K562 (cell line): ENCODE data around the gene COL23A1.

Experiments
- CEBPB ChIP-seq: fragments of 450-650 bp; IDR thresholded peaks from 2 replicates; pipeline ENCODE4 v1.6.1; 2016; ENCODE audit warnings: missing genetic modification characterization, missing compliant biosample characterization
- EP400 ChIP-seq: fragments of 450-650 bp; IDR thresholded peaks from 2 replicates; pipeline ENCODE4 v1.6.1; 2017; ENCODE audit warnings: antibody characterized with exemption, mild to moderate bottlenecking, moderate library complexity
- NR4A1 ChIP-seq, 2 experiments: fragments of 250-450 bp in 1 of 2; fragments of 450-650 bp in 1 of 2; sonication (Bioruptor Pico) in 1 of 2; IDR thresholded peaks; 2 replicates each; pipeline versions ENCODE4 v1.4.0 to v1.6.1; 2016 to 2020; ENCODE audit warnings: mild to moderate bottlenecking in 2 of 2, missing compliant biosample characterization in 1 of 2, missing genetic modification characterization in 1 of 2, moderate library complexity in 1 of 2
- POLR2A ChIP-seq: fragments of 450-650 bp; conservative IDR thresholded peaks from 2 replicates; pipeline ENCODE4 v1.6.1; 2016
- RCOR1 ChIP-seq, 2 experiments: IDR thresholded peaks; 2 replicates each; pipeline ENCODE4 v1.6.1; 2012; ENCODE audit warnings: low read depth in 2 of 2, low read length in 2 of 2, borderline replicate concordance in 1 of 2, improper control_type of control experiment in 1 of 2
- TSC22D4 ChIP-seq: fragments of 450-650 bp; IDR thresholded peaks from 2 replicates; pipeline ENCODE4 v1.6.1; 2016; ENCODE audit warnings: missing genetic modification characterization, missing biosample characterization, control low read depth
- ZKSCAN1 ChIP-seq: fragments of 150-350 bp; IDR thresholded peaks from 2 replicates; pipeline ENCODE4 v1.6.1; 2016; ENCODE audit warnings: low read depth, low read length
- ZNF561 ChIP-seq: fragments of 450-650 bp; formaldehyde crosslinking; conservative IDR thresholded peaks from 2 replicates; pipeline ENCODE4 v1.4.0; 2020; ENCODE audit warnings: mild to moderate bottlenecking, moderate library complexity
- TF ChIP-seq, protein P1 (sequence below): conservative IDR thresholded peaks from 2 replicates; pipeline ENCODE4 v1.6.1; 2011; ENCODE audit warnings: low read depth, mild to moderate bottlenecking, low read length; ENCODE audit not compliant: control insufficient read depth
- TF ChIP-seq, protein P2 (sequence below): fragments of 450-650 bp; IDR thresholded peaks from 2 replicates; pipeline ENCODE4 v1.6.1; 2017; ENCODE audit warnings: mild to moderate bottlenecking, moderate library complexity
- TF ChIP-seq, protein P3 (sequence below), 3 experiments: IDR thresholded peaks in 2 of 3; conservative IDR thresholded peaks in 1 of 3; 2 replicates each; pipeline ENCODE4 v1.5.1; 2011 to 2012; ENCODE audit warnings: low read length in 3 of 3, mild to moderate bottlenecking in 3 of 3, control low read depth in 2 of 3, improper control_type of control experiment in 1 of 3, inconsistent platforms in 1 of 3, low read depth in 1 of 3, mixed read lengths in 1 of 3, moderate library complexity in 1 of 3; ENCODE audit not compliant: insufficient read depth in 2 of 3

DNA sequence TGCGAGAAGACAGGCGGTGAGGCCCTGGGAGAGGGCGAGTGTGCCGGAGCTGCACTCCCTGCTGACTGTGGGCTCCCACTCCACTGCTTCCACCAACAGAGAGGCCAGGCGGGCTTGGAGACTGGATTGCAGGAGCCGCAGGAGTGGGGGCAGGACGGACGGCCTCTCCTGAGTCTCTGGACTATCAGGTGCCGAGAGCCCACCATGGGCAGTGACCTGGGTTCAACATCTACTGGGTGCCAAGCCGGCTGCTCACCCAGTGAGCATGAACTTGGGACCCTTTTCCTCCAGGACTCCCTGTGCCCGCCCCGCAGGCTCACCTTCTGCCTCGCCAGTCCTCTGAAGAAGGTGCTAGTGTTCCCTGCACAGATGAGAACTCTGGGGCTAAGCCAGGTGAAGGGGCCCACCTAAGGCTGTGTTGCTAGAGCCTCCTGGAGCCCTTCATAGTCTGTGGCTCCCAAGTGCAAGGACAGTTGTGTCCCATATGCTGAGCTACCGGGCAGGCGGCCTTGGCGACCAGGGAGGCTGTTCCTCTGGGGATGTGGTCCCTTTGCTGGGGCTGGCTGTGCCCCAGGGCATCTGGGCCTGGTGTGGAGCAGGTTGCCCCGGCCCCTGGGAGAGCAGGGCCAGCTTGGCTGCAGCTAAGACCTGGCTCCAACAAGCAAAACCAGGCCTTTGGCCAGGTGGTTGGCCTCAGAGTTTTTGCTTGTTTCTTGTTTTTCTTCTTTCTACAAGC lies 279.9 kb downstream of the COL23A1 start:
- TF ChIP-seq POLR2A (no peak), CEBPB (tag) (no peak), ZKSCAN1 (no peak), NR4A1 (CRISPR knock-in tag; IDR thresholded peaks at IDR 0.05) (no peak), NR4A1 (tag; IDR thresholded peaks at IDR 0.05) (no peak), TSC22D4 (tag) (no peak), ZNF561 (CRISPR knock-in tag) (no peak), RCOR1 (IDR thresholded peaks at IDR 0.05; ENCODE audit: borderline replicate concordance in 1 of 2, low read depth in 2 of 2, low read length in 2 of 2) (no peak), EP400 (no peak)
- TF ChIP-seq, protein P1, sequence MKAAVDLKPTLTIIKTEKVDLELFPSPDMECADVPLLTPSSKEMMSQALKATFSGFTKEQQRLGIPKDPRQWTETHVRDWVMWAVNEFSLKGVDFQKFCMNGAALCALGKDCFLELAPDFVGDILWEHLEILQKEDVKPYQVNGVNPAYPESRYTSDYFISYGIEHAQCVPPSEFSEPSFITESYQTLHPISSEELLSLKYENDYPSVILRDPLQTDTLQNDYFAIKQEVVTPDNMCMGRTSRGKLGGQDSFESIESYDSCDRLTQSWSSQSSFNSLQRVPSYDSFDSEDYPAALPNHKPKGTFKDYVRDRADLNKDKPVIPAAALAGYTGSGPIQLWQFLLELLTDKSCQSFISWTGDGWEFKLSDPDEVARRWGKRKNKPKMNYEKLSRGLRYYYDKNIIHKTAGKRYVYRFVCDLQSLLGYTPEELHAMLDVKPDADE: no peak
- TF ChIP-seq, protein P2, sequence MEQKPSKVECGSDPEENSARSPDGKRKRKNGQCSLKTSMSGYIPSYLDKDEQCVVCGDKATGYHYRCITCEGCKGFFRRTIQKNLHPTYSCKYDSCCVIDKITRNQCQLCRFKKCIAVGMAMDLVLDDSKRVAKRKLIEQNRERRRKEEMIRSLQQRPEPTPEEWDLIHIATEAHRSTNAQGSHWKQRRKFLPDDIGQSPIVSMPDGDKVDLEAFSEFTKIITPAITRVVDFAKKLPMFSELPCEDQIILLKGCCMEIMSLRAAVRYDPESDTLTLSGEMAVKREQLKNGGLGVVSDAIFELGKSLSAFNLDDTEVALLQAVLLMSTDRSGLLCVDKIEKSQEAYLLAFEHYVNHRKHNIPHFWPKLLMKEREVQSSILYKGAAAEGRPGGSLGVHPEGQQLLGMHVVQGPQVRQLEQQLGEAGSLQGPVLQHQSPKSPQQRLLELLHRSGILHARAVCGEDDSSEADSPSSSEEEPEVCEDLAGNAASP: no peak
- TF ChIP-seq, protein P3, sequence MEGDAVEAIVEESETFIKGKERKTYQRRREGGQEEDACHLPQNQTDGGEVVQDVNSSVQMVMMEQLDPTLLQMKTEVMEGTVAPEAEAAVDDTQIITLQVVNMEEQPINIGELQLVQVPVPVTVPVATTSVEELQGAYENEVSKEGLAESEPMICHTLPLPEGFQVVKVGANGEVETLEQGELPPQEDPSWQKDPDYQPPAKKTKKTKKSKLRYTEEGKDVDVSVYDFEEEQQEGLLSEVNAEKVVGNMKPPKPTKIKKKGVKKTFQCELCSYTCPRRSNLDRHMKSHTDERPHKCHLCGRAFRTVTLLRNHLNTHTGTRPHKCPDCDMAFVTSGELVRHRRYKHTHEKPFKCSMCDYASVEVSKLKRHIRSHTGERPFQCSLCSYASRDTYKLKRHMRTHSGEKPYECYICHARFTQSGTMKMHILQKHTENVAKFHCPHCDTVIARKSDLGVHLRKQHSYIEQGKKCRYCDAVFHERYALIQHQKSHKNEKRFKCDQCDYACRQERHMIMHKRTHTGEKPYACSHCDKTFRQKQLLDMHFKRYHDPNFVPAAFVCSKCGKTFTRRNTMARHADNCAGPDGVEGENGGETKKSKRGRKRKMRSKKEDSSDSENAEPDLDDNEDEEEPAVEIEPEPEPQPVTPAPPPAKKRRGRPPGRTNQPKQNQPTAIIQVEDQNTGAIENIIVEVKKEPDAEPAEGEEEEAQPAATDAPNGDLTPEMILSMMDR (IDR thresholded peaks at IDR 0.05 in 2 of 3, conservative IDR thresholded peaks at IDR 0.05 in 1 of 3; ENCODE audit: insufficient read depth in 2 of 3, low read depth in 1 of 3, low read length in 3 of 3): no peak
